Activated naive CD8-positive, alpha-beta T cell treated with anti-CD3 and anti-CD28 coated beads, Interleukin-2, amount 10 ng/mL, durations not matched to agents 7 days and 5 days (primary cell): Measurements from ENCODE around the gene TVP23A. TPM values are rescaled to one million over a fixed set of nuclear protein-coding genes. Genes with fewer than 3 reads are reported as not detected.
"Not testable (repeated sequence)": the region's sequence is repeated elsewhere in the genome, so short reads cannot be mapped to it uniquely, and the experiment has no call there.

Experiments used
- ATAC-seq: fragments of 150-1000 bp; cut with Tn5 transposase; one replicate; pipeline ENCODE4 v1.10.0; 2021; ENCODE audit warnings: low read depth, moderate library complexity
- POLR2A ChIA-PET: fragments of 350-600 bp; sonication (Branson Sonifier 250); formaldehyde crosslinking; loops from one replicate; lab custom pipeline; 2021; ENCODE audit warnings: antibody characterized with exemption; lab: Charles Lee
- DNase-seq: peaks from one replicate; pipeline ENCODE4 v3.0.0; 2021
- H3K27ac Mint-ChIP-seq: one replicate; pipeline ENCODE4 v1.8.0; 2022; ENCODE audit warnings: mild to moderate bottlenecking, mixed read lengths
- H3K27me3 Mint-ChIP-seq: one replicate; pipeline ENCODE4 v1.8.0; 2022; ENCODE audit warnings: mild to moderate bottlenecking, moderate library complexity, mixed read lengths
- H3K36me3 Mint-ChIP-seq: one replicate; pipeline ENCODE4 v1.8.0; 2021; ENCODE audit warnings: mild to moderate bottlenecking, mixed read lengths
- H3K4me1 Mint-ChIP-seq: one replicate; pipeline ENCODE4 v1.8.0; 2021; ENCODE audit warnings: mixed read lengths
- H3K4me3 Mint-ChIP-seq: one replicate; pipeline ENCODE4 v1.8.0; 2022; ENCODE audit warnings: mild to moderate bottlenecking, moderate library complexity, mixed read lengths
- H3K9me3 Mint-ChIP-seq: one replicate; pipeline ENCODE4 v1.8.0; 2021; ENCODE audit warnings: mixed read lengths
- total RNA-seq, 2 experiments: library from RNA; stranded (reverse); gene quantifications; one replicate each; pipeline ENCODE4 v1.2.3, GENCODE V29; 2021

The TVP23A gene
- total RNA-seq, 2 experiments from 2014 or later = not detected

DNA sequence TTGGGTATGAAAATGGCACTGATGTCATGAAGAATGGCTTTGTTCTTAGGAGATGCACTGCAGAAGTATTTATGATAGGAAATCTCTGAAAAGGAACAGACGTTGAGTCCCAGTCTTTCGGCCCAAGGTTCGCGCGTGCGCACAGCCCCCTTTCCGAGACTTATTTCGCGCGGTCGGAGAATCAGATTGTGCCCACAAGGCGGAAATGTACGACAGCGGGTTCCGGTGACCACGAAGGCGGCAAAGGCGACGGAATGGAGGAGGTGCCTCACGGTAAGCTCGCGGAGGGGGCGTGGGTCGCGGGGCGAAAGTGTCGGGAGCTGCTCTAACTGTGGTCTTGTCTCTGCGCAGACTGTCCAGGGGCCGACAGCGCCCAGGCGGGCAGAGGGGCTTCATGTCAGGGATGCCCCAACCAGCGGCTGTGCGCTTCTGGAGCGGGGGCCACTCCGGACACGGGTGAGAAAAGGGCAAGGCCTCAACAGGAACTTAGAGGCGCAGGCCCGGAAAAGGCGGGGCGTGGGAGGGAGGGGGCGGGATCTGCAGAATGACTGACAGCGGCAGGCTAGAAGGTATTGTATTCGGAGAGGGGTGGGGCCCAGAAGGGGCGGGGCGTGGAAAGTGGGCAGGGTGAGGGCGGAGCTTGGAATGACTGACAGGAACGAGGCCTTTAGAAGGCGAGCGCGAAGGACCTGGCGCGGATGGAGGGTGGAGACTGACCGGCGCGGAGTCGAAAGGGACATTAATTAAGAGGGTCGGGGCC, 74.8 kb downstream of the TVP23A start, which contains the start of gene NUBP1:
Gene NUBP1 (plus strand): TSS at position 233 of the 760 bp plus-strand sequence. CDS start 22 bp downstream, at position 255.
- Mint-ChIP-seq H3K27me3 (no peaks in the 10 kb centered on the region), H3K27ac (peak within 1 kb of the TSS; percentile 93), H3K9me3 (no peaks in the 10 kb centered on the region), H3K36me3 (peaks cover 3% of the 10 kb centered on the region), H3K4me1 (peaks cover 44% of the 10 kb centered on the region), H3K4me3 (peak within 1 kb of the TSS; percentile 98)
- DNase-seq (peak; percentile 98), ATAC-seq (peak; percentile 91)
- POLR2A ChIA-PET = interaction anchor here (0.7 to 2.3 kb wide), 13 partner anchors 13 to 1652 kb away, joined by 3 to 17 read pairs (median 3); partner anchors contain the start of genes CIITA, CLEC16A, DEXI and HAPSTR1

DNA sequence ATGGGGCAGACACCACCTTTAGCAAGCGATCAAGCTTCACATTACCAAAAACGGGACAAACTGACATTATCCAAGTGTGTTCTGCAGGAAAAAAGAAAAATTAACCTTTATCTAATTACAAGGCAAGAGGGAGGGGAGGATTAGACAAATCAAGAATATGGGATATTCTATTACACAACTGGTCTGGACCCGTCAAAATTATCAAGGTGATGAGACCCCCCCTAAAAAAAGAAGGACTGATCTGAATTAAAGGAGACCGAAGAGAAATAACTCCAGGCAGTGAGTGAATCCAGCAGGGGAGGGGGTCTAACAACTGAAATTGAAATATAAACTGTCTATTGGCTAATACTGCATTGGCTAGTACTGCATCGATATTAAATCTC, 75.4 kb downstream of the TVP23A start:
- POLR2A ChIA-PET = interaction anchor here (1.0 to 2.3 kb wide), 8 partner anchors 128 to 1652 kb away, joined by 3 to 17 read pairs (median 4); partner anchors contain the start of genes CIITA, CLEC16A and HAPSTR1
- ATAC-seq (no peak), DNase-seq (no peak)
- H3K4me1 Mint-ChIP-seq = peaks cover 48% of the 10 kb centered on the region
- peak overlapping the region; percentile 98 for H3K4me3 Mint-ChIP-seq
- peaks cover 2% of the 10 kb centered on the region for H3K36me3 Mint-ChIP-seq
- H3K9me3 Mint-ChIP-seq = no peaks in the 10 kb centered on the region
- H3K27ac Mint-ChIP-seq = peak overlapping the region; percentile 93
- H3K27me3 Mint-ChIP-seq = no peaks in the 10 kb centered on the region

DNA sequence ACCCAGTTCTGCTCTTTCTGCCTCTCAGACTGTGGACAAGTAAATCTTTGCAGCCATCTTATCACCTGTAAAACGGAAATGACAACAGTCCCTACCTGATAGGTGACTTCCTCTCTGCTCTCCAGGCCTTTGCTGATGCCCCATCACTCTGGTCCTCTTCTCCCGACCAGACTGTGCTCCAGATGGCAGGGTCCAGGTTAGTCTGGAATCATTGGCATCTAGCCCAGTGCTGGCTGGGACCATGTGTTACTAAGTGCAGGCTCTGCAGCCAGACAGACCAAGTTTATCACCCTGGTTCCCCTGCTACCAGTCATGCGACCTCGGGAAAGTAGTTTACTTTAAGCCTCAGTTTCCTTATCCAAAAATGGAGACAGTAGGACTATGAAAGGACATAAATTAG, 76.8 kb downstream of the TVP23A start:
- H3K36me3 Mint-ChIP-seq = peaks cover 2% of the 10 kb centered on the region
- peaks cover 55% of the 10 kb centered on the region for H3K4me1 Mint-ChIP-seq
- no peaks in the 10 kb centered on the region for H3K27me3 Mint-ChIP-seq
- POLR2A ChIA-PET = interaction anchor here (0.6 kb wide), 1 partner anchor 350 kb away, joined by 5 read pairs; no protein-coding TSS in a partner anchor
- H3K9me3 Mint-ChIP-seq = no peaks in the 10 kb centered on the region
- H3K27ac Mint-ChIP-seq = no peak overlapping the region
- no peak overlapping the region for H3K4me3 Mint-ChIP-seq
- no peak for DNase-seq
- no peak for ATAC-seq

DNA sequence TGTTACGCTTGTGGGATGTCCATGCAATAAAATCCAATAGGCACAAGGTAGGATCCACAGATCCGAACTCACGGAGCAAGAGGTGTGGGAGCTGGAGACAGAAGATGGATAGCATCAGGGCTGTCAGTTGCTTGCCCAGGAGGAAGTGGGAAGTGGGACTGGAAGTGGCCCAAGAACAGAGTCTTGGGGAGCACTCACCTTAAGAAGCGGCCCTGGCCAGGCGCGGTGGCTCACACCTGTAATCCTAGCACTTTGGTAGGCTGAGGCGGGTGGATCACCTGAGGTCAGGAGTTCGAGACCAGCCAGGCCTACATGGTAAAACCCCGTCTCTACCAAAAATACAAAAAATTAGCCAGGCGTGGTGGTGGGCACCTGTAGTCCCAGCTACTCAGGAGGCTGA, 77.3 kb downstream of the TVP23A start:
- DNase-seq, POLR2A ChIA-PET, H3K27me3 Mint-ChIP-seq, ATAC-seq, H3K36me3 Mint-ChIP-seq, H3K9me3 Mint-ChIP-seq: not testable (repeated sequence)
- peaks cover 54% of the 10 kb centered on the region for H3K4me1 Mint-ChIP-seq
- H3K27ac Mint-ChIP-seq = peak overlapping the region; percentile 52
- H3K4me3 Mint-ChIP-seq = peak overlapping the region; percentile 16

DNA sequence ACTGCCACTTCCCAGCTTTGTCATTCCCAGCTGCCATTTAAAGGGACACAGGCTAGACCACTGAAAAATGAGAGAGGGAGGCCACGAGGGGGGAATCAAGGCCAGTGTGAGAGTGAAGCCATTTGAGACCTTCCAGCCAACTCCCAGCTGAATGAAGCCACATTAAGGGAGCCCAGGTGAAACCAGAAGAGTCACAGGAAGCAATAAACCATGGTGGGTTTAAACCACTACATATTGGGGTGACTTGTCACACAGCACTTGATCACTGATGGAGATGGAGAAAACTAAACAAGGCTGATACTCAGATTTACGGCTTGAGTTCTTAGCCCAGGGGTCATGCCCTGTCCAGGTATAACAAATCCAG, 77.8 kb downstream of the TVP23A start:
- POLR2A ChIA-PET = interaction anchor here (0.6 to 0.9 kb wide), 2 partner anchors 136 to 138 kb away, joined by 3 to 4 read pairs; partner anchors contain the start of gene CIITA
- H3K27me3 Mint-ChIP-seq = no peaks in the 10 kb centered on the region
- no peak for ATAC-seq
- peak overlapping the region; percentile 16 for H3K4me3 Mint-ChIP-seq
- H3K27ac Mint-ChIP-seq = peak overlapping the region; percentile 52
- H3K4me1 Mint-ChIP-seq = peaks cover 54% of the 10 kb centered on the region
- no peaks in the 10 kb centered on the region for H3K9me3 Mint-ChIP-seq
- no peak for DNase-seq
- peaks cover 2% of the 10 kb centered on the region for H3K36me3 Mint-ChIP-seq

DNA sequence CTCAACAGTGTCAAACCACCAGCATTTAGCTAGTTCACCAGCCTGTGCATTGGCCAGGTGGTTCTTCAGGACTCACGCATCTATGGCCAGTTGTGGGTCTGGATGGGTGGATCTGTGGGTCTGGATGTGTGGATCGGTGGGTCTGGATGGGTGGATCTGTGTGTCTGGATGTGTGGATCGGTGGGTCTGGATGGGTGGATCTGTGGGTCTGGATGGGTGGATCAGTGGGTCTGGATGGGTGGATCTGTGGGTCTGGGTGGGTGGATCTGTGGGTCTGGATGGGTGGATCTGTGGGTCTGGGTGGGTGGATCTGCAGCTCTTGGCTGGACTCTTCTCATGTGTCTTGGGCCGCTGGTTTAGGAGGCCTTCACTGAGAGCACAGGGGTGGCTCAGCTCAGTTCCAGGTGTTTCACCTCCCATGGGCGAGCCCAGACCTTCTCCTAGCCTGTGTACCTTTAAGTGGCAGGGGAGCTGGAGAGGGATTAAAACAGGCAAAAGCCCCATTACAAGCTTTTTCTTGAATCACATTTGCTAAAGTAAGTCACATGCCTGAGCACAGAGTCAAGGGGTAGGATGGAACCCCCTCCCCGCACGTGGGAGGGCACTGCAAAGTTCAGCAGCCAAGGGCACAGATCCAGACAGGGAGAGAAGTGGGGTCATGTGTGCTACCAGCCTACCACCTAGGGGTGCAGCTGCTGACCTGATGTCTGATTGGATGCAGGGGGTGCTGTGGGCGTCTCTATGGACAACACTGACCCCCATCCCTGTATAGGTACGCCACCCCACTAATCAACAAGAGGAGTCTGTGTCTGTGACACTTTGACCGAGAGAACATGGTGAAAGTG, 78.4 kb downstream of the TVP23A start:
- H3K4me1 Mint-ChIP-seq = peaks cover 51% of the 10 kb centered on the region
- no peak for ATAC-seq
- DNase-seq = no peak
- no peaks in the 10 kb centered on the region for H3K27me3 Mint-ChIP-seq
- H3K4me3 Mint-ChIP-seq = peak overlapping the region; percentile 34
- peak overlapping the region; percentile 31 for H3K27ac Mint-ChIP-seq
- H3K36me3 Mint-ChIP-seq = peaks cover 2% of the 10 kb centered on the region
- no peaks in the 10 kb centered on the region for H3K9me3 Mint-ChIP-seq
- POLR2A ChIA-PET = interaction anchor here (0.6 to 0.9 kb wide), 2 partner anchors 136 to 139 kb away, joined by 3 to 4 read pairs; partner anchors contain the start of gene CIITA

DNA sequence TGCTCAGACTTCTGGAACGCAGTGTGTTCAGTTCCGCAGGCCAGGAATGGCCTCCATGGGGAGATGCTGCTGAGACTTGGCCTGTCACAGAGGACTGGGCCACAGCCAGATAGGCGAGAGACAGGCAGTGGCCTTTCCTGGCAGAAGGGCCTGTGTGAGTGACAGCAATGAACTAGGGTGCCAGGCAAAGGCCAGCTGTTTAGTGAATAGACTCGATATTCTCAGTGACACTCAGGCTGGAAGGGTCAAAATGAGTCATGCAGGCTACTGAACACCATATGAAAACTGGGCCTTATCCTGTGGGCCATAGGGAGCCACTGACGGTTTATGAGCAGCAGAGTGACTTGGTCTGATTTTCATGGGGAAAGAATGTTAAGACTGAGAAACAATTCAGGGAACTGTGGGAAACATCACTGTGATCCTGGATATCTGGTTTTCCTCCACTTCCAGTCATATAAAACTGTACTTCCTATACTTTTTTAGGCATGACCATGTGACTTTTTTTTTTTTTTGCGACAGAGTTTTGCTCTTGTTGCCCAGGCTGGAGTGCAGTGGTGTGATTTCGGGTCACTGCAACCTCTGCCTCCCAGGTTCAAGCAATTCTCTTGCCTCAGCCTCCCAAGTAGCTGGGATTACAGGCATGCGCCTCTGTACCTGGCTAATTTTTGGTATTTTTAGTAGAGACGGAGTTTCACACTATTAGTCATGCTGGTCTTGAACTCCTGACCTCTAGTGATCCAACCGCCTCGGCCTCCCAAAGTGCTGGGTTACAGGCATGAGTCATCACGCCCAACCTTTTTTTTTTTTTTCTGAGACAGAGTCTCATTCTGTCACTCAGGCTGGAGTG, 80.1 kb downstream of the TVP23A start:
- Mint-ChIP-seq H3K27me3 (no peaks in the 10 kb centered on the region), H3K4me3 (no peak overlapping the region), H3K9me3 (no peaks in the 10 kb centered on the region), H3K36me3 (no peaks in the 10 kb centered on the region), H3K27ac (no peak overlapping the region), H3K4me1 (peaks cover 43% of the 10 kb centered on the region)
- DNase-seq (peak; percentile 45), ATAC-seq (peak; percentile 31)
- POLR2A ChIA-PET = interaction anchor here (0.6 to 0.7 kb wide), 2 partner anchors 59 to 199 kb away, joined by 3 to 5 read pairs; no protein-coding TSS in a partner anchor

DNA sequence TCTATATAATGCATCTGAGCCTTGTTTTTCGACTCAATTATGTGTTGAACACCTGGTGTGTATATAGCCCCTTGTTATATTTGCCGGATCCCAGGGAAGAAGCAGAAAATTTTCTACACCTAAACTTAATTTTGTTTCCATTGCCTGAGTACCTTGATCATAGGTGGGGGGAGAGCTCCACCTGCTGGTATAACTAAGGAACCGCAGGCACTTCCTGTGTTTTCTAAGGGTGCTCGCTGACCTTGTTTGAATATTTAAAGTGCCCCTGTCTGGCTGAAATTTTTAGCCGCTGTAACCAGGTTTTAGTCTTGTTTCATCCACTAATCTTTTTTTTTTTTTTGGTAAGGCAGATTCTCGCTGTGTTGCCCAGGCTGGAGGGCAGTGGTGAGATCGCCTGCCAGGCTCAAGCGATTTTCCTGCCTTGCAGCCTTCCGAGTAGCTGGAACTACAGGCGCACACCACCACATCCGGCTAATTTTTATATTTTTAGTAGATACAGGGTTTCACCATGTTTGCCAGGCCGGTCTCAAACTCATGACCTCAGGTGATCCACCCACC, 81.4 kb downstream of the TVP23A start:
- ATAC-seq (peak; percentile 37), DNase-seq (peak; percentile 51)
- Mint-ChIP-seq H3K4me1 (peaks cover 38% of the 10 kb centered on the region), H3K36me3 (no peaks in the 10 kb centered on the region), H3K27ac (peak overlapping the region; percentile 64), H3K27me3 (no peaks in the 10 kb centered on the region), H3K9me3 (peaks cover 1% of the 10 kb centered on the region), H3K4me3 (peak overlapping the region; percentile 28)
- POLR2A ChIA-PET = interaction anchor here (0.7 to 0.8 kb wide), 4 partner anchors 209 to 1603 kb away, joined by 3 to 5 read pairs (median 3); no protein-coding TSS in a partner anchor

DNA sequence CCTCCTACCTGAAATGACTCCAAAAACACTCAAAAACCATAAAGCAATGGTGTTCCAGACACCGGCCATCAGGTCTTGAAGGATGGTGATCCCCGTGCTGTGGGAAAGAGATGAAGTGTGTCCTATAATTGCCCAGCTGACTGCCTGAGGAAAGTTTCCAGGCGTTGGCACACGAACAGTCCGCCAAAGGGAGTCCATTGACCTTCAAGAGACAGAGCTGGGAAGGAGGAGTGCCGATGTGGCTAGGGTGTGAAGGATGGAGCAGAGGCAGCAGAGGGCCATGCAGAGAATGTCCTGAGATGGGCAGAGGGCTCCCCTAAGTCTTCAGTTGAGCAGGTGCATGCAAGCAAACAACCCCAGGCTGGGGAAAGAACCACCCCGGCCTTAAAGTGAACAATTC, 86.8 kb downstream of the TVP23A start:
- H3K9me3 Mint-ChIP-seq = peaks cover 1% of the 10 kb centered on the region
- no peak overlapping the region for H3K27ac Mint-ChIP-seq
- no peak for ATAC-seq
- H3K36me3 Mint-ChIP-seq = no peaks in the 10 kb centered on the region
- H3K27me3 Mint-ChIP-seq = no peaks in the 10 kb centered on the region
- no peaks in the 10 kb centered on the region for H3K4me1 Mint-ChIP-seq
- DNase-seq = no peak
- POLR2A ChIA-PET = no interaction called here
- H3K4me3 Mint-ChIP-seq = no peak overlapping the region

DNA sequence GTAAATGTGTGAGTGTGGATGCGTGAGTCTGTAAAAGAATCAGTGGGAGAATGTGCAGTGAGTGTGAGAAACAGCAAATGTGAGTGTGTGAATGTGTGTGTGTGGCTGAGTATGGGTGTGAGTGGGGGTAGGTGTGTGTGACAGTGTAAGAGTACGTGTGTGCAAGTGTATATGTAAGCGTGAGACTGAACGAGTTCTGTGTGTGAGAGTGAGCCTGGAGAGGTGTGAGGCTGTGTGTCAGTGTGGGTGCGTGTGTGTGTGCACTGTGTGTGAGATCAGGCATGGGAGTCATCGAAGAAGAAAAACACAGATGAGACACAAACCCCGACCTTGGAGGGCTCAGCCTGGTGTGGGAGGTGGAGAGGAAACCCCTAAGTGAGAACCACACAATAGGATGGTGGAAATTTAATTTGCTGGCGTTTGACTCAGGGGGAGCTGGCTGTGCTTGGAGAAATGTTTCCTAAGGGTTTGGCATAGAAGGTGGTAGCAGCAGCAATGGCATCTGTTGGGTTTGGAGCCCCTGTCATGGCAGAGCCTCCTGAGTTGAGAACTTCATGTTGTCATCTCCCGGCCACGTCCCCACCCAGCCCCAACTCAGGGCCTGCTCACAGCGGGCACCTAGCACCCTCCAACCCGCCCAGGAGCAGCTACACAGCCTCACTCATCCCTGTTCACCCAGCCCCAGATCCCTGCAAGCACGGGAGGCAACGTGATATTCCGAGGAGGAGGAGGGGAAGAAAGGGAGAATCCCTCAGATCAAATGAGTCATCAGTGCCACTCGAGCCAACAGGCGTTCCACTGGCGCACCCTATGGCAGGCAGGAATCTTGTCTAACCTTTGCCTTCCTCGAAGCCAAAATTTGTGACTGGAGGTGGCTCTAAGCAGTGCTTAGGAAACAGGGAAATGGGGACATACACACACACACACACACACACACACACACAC, 89.2 kb downstream of the TVP23A start:
- POLR2A ChIA-PET = no interaction called here
- Mint-ChIP-seq H3K27ac (no peak overlapping the region), H3K9me3 (peaks cover 1% of the 10 kb centered on the region), H3K27me3 (no peaks in the 10 kb centered on the region), H3K4me1 (no peaks in the 10 kb centered on the region), H3K4me3 (no peak overlapping the region), H3K36me3 (no peaks in the 10 kb centered on the region)
- DNase-seq (no peak), ATAC-seq (no peak)

DNA sequence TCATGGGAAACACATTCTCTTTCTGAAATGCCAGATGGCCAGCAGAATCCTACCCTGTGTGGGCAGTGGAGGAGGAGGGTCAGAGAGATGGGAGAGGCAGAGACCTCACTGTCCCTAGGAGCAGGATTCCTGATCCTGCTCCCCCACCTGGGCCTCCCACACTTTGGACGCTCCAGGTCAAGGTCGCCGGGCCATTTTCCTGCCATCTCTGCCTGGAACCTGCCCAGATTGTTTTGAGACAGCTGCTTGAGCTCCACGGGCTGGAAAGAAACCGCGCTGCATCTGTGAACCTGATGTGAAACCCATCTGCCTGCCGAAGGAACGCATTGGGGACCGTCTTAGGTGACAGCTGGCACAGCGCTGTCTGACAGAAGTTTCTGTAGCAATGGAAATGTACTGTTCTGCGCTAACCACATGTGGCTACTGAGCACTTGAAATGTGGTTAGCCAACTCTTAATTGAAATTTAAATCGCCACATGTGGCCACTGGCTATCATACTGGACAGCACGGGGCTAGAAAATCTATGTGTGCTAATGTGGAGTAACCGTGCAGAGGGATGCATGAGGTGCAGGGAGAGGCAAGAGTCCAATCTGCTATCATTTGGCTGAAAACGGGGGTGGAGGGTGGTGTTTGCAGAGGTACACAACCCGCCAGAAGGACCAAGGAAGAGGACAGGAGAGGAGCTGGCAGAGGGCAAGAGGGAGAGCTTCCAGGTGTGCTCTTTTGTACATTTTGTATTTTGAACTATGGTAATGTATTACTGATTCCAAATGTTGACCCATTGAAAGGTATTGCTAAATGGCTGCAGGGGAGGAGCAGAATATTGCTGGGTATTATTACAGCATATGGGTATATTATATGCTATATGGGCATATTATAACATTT, 90.3 kb downstream of the TVP23A start:
- H3K27ac Mint-ChIP-seq = no peak overlapping the region
- H3K4me1 Mint-ChIP-seq = no peaks in the 10 kb centered on the region
- no peaks in the 10 kb centered on the region for H3K36me3 Mint-ChIP-seq
- POLR2A ChIA-PET = no interaction called here
- H3K9me3 Mint-ChIP-seq = no peaks in the 10 kb centered on the region
- H3K4me3 Mint-ChIP-seq = no peak overlapping the region
- no peak for ATAC-seq
- DNase-seq = no peak
- no peaks in the 10 kb centered on the region for H3K27me3 Mint-ChIP-seq
